ENCODE results near the gene LRRC75B.

Gene LRRC75B

DNA sequence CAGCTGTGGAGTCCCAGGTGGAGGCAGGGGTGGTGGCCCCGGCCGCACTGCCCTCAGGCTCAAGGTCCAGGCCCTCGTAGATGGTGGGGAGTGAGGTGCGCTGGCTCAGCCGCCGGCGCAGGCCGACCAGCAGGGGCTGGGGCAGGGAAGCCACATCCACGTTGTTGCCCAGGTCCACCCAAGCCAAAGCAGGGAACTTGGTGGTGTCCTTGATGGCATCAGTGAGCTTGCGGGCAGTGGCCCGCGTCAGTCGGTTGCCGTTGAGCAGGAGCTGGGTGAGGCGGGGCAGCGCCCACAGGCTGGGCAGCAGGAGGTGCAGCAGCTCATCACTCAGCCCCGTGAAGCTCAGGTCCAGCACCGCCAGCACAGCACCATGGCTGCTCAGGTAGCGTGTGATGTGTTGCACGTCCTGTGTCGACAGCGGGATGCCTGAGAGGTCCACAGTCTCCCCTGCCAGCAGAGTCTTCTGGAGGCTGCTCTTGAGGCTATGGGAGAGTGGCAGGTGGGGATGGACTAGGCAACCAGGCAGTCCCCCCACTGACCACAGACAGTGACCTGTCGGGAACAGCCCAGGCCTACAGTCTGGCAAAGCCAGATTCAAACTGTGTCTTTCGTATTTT lies 6.8 kb downstream of the LRRC75B start:
- TF ChIP-seq, protein P1, sequence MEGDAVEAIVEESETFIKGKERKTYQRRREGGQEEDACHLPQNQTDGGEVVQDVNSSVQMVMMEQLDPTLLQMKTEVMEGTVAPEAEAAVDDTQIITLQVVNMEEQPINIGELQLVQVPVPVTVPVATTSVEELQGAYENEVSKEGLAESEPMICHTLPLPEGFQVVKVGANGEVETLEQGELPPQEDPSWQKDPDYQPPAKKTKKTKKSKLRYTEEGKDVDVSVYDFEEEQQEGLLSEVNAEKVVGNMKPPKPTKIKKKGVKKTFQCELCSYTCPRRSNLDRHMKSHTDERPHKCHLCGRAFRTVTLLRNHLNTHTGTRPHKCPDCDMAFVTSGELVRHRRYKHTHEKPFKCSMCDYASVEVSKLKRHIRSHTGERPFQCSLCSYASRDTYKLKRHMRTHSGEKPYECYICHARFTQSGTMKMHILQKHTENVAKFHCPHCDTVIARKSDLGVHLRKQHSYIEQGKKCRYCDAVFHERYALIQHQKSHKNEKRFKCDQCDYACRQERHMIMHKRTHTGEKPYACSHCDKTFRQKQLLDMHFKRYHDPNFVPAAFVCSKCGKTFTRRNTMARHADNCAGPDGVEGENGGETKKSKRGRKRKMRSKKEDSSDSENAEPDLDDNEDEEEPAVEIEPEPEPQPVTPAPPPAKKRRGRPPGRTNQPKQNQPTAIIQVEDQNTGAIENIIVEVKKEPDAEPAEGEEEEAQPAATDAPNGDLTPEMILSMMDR (IDR thresholded peaks at IDR 0.05; ENCODE audit: borderline replicate concordance, control extremely low read depth, extremely low read depth, insufficient read depth, missing control alignments), result no peak
- in situ Hi-C loops (cut with MboI; ENCODE audit: low sequenced_read_pairs, unreplicated experiment), result no loop called here
- DNase-seq (ENCODE audit: low spot score), result no peak

DNA sequence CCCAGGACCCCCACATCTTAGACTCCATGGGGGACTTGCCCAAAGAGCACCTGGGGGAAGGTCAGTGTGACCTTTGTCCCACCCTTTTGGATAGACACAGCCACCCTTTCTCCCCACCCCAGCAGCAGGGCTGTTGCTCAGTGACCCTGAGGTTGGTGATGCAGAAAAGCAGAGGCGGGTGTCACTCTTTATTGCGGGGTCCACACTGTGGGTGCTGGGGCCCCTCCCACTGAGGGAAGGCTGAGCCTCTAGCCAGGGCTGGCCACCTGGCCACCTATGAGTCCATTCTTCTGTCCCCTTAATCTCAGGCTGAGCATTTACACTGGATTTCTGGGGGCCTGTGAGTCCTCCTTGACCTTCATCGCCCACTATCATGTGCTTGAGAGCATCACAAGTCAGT lies 7.4 kb downstream of the LRRC75B start:
- DNase-seq (ENCODE audit: low spot score), result no peak
- TF ChIP-seq, protein P1 (IDR thresholded peaks at IDR 0.05; ENCODE audit: borderline replicate concordance, control extremely low read depth, extremely low read depth, insufficient read depth, missing control alignments), result no peak
- in situ Hi-C loops (cut with MboI; ENCODE audit: low sequenced_read_pairs, unreplicated experiment), result no loop called here

DNA sequence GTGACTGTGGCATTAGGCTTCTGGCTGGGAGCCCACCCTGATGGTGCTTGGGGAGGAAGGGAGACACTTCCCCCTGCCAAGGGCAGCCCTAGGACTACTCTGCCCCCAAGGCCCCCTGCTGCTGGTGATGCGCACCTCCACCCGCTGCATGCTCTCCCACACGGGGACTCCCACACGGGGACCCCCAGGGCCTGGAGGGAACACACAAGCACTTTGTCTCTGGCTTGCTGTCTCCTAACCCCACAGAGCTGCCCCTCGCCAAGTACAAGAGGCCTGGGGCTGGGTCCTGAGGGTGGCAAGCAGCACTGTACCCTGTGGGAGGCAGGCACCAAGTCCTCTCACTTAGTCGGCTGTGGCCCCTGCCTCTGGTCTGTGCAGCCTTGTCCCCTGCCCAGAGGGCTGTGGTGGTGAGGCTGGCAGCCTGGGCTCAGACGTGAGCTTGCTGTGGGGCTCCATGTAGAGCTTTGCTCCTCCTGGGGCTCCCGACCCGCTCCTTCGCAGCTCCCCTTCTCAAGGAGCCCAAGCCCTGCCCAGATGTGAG lies 7.9 kb downstream of the LRRC75B start:
- in situ Hi-C loops (cut with MboI; ENCODE audit: low sequenced_read_pairs, unreplicated experiment), result no loop called here
- TF ChIP-seq, protein P1 (IDR thresholded peaks at IDR 0.05; ENCODE audit: borderline replicate concordance, control extremely low read depth, extremely low read depth, insufficient read depth, missing control alignments), result no peak
- DNase-seq (ENCODE audit: low spot score), result no peak

DNA sequence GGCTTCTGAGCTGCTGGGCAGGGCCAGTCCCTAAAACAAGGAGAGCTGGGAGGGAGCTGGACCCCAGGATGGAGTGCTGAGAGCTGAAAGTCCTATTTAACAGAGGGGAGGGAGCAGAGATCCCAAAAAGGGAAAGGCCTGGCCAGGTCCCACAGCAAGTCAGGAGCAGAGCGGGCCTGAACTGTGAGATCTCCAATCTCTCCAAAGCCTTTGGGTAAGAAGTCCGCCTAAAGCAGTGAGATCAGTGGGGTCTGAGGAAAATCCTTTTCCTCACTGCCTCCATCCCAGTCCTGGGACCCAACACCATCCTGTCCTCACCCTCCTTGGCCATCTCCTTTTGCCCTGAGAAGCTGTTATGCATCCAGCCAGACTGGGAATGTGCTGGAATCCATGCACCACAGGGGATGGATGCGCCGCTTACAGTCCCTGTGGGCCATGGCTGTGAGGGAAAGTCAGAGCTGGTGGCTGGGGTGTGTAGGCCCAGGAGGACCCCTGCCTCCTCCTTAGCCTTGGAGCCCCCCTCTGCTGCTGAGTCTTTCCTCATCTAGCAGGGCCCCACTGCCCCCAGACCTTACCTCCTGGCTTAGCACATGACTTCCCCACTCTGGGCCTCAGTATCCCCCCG lies 8.6 kb downstream of the LRRC75B start:
- TF ChIP-seq, protein P1 (IDR thresholded peaks at IDR 0.05; ENCODE audit: borderline replicate concordance, control extremely low read depth, extremely low read depth, insufficient read depth, missing control alignments), result no peak
- in situ Hi-C loops (cut with MboI; ENCODE audit: low sequenced_read_pairs, unreplicated experiment), result no loop called here
- no peak for DNase-seq (ENCODE audit: low spot score)

DNA sequence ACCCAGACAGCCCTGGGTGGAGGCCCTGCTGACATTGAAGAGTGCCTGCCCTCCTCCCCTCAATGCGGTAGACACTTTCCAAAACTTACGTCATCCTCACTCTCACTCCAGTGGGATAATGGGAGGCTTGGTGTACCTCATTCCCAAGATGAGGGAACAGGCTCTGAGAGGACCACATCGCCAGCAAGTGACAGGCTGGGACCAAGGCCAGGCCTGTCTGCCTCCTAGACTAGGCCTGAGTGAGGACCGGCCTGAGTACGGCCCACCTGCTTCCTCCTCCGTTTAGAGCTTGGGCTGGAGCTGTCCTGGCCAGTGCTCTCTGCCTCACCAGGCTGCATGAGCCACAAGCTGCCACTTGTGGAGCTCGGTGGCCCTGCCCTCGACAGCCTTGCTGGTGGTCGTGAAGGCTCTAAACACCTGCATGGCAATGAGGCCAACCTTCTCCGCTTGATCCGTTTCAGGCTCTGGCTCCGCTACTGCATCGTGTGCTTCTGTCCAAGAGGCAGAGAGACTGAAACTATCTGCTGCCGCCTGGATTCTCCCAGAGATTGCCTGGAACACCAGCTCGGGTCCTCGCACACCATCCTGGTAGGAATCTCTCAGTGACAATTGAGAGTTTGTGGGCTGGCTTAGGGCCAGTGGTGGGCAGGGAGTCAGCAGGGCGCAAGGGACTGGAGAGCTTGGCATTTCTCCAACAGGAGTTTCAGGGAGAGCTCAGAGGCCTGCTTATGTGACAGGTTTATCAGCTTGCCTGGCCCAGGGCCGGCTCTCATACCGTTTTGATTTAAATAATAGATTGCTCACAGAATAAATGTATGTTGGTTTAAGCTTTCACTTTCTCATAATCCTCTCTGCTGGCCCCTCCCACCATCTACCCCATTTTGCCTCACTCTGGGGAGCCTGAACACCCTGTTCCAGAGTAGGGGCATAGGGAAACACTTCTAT lies 9.4 kb downstream of the LRRC75B start:
- no peak for DNase-seq (ENCODE audit: low spot score)
- TF ChIP-seq, protein P1 (IDR thresholded peaks at IDR 0.05; ENCODE audit: borderline replicate concordance, control extremely low read depth, extremely low read depth, insufficient read depth, missing control alignments), result no peak

DNA sequence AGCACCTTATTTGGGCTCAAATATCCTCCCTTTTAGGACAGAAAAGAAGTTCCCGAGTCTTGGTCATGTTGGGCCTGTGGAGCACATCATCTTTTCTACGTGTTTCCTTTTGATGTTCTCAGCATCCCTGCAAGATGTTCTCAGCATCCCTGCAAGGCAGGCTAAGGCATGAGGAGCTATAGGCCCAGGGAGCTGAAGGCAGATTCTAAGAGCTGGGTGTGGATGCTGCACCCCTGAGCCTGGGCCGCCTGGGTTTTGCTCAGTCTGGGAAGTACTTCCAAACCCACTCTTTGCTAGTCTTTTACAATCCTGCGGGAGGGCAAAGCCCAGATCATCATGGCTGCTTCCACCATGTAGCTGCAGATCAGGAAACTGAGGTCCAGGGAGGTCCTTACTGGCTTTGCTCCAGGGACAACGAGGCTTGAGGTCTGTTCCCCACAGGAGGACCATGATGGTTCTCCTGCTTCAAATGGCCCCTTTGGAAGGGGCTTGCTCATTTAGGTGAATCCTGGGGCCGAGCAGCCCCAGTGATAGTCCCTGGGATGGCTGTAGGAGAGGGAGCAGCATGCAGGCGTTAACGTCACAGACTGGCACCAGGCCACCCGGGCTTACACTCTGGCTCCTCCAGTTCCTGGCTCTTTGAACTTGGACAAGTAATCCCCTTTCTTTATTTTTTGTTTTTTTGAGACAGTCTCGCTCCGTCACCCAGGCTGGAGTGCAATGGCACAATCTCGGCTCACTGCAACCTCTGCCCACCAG lies 10.6 kb downstream of the LRRC75B start:
- DNase-seq (ENCODE audit: low spot score), result no peak
- in situ Hi-C loops (cut with MboI; ENCODE audit: low sequenced_read_pairs, unreplicated experiment), result no loop called here
- TF ChIP-seq, protein P1 (IDR thresholded peaks at IDR 0.05; ENCODE audit: borderline replicate concordance, control extremely low read depth, extremely low read depth, insufficient read depth, missing control alignments), result no peak

More for the DNA sequence above, 9.4 kb downstream of the LRRC75B start:
- in situ Hi-C loops (cut with MboI; ENCODE audit: low sequenced_read_pairs, unreplicated experiment), result no loop called here

All from GM13976 (cell line).